WTC11 (cell line): ENCODE data around the gene FFAR3.

ENCODE experiments used
- CREB1 ChIP-seq: sonication (generic); formaldehyde crosslinking; IDR thresholded peaks from 2 replicates; pipeline ENCODE4 v1.8.0; 2023; ENCODE audit warnings: mild to moderate bottlenecking, missing genetic modification reagents
- CTCF ChIP-seq: fragments of 200-600 bp; IDR thresholded peaks from 2 replicates; pipeline ENCODE4 v1.8.0; 2022; ENCODE audit warnings: antibody characterized with exemption
- E2F4 ChIP-seq: sonication (generic); formaldehyde crosslinking; IDR thresholded peaks from 2 replicates; pipeline ENCODE4 v1.8.1; 2022; ENCODE audit warnings: low read depth, mild to moderate bottlenecking, moderate library complexity, missing genetic modification reagents, borderline replicate concordance
- ELF4 ChIP-seq: sonication (generic); formaldehyde crosslinking; IDR thresholded peaks from 2 replicates; pipeline ENCODE4 v1.8.1; 2022; ENCODE audit warnings: low read depth, mild to moderate bottlenecking, moderate library complexity, missing genetic modification reagents
- IRF1 ChIP-seq: sonication (generic); formaldehyde crosslinking; IDR thresholded peaks from 2 replicates; pipeline ENCODE4 v1.8.0; 2023; ENCODE audit warnings: missing genetic modification reagents
- JUN ChIP-seq: sonication (generic); formaldehyde crosslinking; IDR thresholded peaks from 2 replicates; pipeline ENCODE4 v1.8.0; 2023; ENCODE audit warnings: mild to moderate bottlenecking, missing genetic modification reagents
- NFYB ChIP-seq: sonication (generic); formaldehyde crosslinking; conservative IDR thresholded peaks from 2 replicates; pipeline ENCODE4 v1.8.0; 2022; ENCODE audit warnings: low read depth, missing genetic modification reagents
- NR3C1 ChIP-seq: sonication (generic); formaldehyde crosslinking; conservative IDR thresholded peaks from 2 replicates; pipeline ENCODE4 v1.8.1; 2023; ENCODE audit warnings: low read depth, mild to moderate bottlenecking, missing genetic modification reagents
- RELA ChIP-seq: sonication (generic); formaldehyde crosslinking; IDR thresholded peaks from 2 replicates; pipeline ENCODE4 v1.8.1; 2022; ENCODE audit warnings: missing genetic modification reagents, mild to moderate bottlenecking, borderline replicate concordance
- RORB ChIP-seq: fragments of 250-450 bp; sonication (Bioruptor Pico); IDR thresholded peaks from 2 replicates; pipeline ENCODE4 v1.9.0; 2021; ENCODE audit warnings: mild to moderate bottlenecking
- ZNF671 ChIP-seq: fragments of 250-450 bp; sonication (Bioruptor Pico); IDR thresholded peaks from 2 replicates; pipeline ENCODE4 v1.8.0; 2021; ENCODE audit warnings: mild to moderate bottlenecking

GRCh38 chr19:35363001-35363590 is 4.8 kb downstream of the FFAR3 start:
- TF ChIP-seq RORB (CRISPR knock-in tag) (no peak), IRF1 (no peak), CTCF (no peak), ZNF671 (CRISPR knock-in tag) (no peak), NFYB (CRISPR knock-in tag) (no peak), E2F4 (no peak), JUN (CRISPR knock-in tag) (no peak), CREB1 (CRISPR knock-in tag) (no peak), RELA (no peak), NR3C1 (no peak), ELF4 (CRISPR knock-in tag) (no peak)
